Keratinocyte (primary cell): ENCODE data around the gene RPA1.
"Not testable (repeated sequence)": the region's sequence is repeated elsewhere in the genome, so short reads cannot be mapped to it uniquely, and the experiment has no call there.

Source experiments
- CTCF ChIP-seq, 3 experiments: IDR thresholded peaks in 1 of 3; conservative IDR thresholded peaks in 1 of 3; optimal IDR thresholded peaks in 1 of 3; 2 replicates in 2 of 3; 3 replicates in 1 of 3; pipeline versions ENCODE3 to v1.5.1; 2011; ENCODE audit warnings: low read length in 3 of 3, mild to moderate bottlenecking in 3 of 3, moderate library complexity in 2 of 3, control low read depth in 1 of 3, inconsistent platforms in 1 of 3; ENCODE audit not compliant: insufficient read depth in 2 of 3; ENCODE audit errors: extremely low read depth in 1 of 3
- EZH2 ChIP-seq: IDR thresholded peaks from one replicate; pipeline ENCODE4 v1.6.1; 2012; ENCODE audit warnings: inconsistent platforms, mild to moderate bottlenecking, low read length, moderate library complexity

- not testable (repeated sequence) for TF ChIP-seq CTCF (optimal IDR thresholded peaks at IDR 0.05 in 1 of 3, IDR thresholded peaks at IDR 0.05 in 1 of 3, conservative IDR thresholded peaks at IDR 0.05 in 1 of 3; ENCODE audit: extremely low read depth in 1 of 3, insufficient read depth in 2 of 3, low read length in 3 of 3); EZH2
Observed at GRCh38 chr17:1895479-1895878, 65.7 kb downstream of the RPA1 start.
